IPS-NIHi7 (cell line): Measurements from ENCODE around the gene DGKB.
"Not testable (repeated sequence)": the region's sequence is repeated elsewhere in the genome, so short reads cannot be mapped to it uniquely, and the experiment has no call there.

ENCODE experiments used
- DNase-seq: peaks from one replicate; pipeline ENCODE4 v3.0.0; 2012; ENCODE audit warnings: mixed read lengths; ENCODE audit errors: extremely low spot score

The DGKB gene

GRCh38 chr7:14458846-14459245 is 443.7 kb downstream of the DGKB start:
- DNase-seq: not testable (repeated sequence)

DNA sequence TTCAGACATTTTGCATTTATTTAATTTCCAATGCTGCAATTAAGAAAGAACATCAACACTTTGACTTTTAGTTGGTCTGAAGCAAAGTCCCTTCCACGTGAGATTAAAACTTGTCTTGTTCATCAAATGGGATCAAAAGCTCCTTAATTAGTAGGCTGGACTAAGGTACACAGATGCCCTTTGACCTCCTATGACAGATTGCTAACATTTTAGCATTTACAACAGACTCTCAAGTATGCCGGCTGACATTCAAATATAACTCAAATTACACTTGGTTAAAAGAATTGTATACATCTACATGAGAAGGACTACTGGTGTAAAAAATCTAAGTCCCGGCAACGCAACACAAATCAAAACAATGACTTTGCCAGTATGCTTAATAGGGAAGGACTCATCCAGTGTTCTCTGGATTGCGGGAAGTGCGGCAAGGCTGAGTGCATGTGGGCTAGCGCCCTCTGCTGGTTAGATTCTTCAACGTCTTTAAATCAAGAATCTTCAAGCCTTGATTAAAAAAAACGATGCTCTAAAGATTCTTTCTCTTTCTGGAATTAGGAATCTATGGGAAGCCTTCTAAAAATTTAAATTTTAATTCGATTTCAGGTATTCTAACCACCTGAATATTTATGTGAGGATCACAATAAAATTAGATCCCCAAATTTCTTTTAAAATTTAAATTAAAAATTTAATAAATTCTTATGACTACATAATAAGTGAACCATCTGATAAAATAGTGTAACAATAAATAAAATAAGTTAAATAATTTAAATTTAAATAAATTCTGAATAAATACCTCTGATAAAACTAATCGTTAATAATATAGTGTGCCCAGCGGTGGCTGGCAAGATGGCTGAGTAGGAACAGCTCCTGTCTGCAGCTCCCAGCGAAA is 444.7 kb downstream of the DGKB start:
- peak; percentile 71 for DNase-seq

DNA sequence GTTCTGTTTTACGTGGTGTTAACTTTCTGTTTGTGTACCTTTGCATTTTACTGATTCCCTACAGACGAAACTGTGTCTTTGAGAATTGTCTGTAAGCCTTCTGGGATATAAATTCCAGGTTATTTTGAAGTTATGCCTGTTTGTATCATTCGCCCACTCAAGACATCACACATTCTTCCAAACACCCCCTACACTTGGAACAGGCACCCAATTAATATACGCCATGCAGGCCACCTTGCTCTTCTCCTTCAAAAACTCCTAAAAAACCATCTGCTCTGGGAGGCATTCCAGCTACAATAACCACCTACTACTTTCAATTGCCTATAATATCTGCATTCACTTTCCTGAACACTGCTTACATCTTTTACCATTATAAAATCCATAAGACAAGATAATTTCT is 453.3 kb downstream of the DGKB start:
- DNase-seq: no peak

DNA sequence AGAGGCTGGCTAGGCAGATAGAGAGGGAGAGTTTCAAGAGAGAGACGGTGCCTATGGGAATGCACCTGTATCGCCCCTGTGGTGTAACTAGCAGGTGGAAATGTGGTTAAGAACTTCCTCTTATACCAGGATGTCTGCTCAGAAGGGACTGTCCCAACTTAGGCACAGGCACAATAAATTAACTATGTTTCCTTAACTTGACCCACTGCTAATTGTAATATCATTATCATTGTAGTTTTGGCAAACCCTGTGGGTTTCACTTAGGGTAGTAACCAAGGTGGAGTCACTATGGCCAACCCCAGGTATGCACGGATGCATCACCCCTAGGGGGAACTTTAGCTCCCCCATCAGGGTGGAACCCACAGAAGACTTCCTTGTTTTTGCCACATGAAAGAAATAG is 455.7 kb downstream of the DGKB start:
- DNase-seq: no peak

GRCh38 chr7:14446219-14446618 is 456.3 kb downstream of the DGKB start:
- DNase-seq: no peak

DNA sequence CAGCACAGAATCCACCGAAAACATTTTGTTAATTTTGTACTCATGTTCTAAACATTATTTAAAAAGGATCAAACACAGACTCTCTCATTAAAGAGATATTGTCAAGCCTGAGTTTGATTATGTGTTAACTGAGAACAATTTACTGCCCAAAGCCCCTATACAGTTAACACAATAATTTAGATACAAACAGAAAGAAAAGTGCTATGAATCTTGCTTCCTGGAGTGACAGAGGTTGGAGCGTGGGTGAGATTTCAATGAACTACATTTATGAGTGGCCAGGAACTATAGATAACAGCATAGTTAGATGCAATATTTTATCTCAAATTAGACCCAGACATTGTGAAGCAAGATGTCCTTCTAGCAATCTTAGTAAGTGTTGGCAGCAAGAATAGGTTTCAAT is 464.2 kb downstream of the DGKB start:
- no peak for DNase-seq

GRCh38 chr7:14436878-14437277 is 465.7 kb downstream of the DGKB start:
- DNase-seq: no peak

DNA sequence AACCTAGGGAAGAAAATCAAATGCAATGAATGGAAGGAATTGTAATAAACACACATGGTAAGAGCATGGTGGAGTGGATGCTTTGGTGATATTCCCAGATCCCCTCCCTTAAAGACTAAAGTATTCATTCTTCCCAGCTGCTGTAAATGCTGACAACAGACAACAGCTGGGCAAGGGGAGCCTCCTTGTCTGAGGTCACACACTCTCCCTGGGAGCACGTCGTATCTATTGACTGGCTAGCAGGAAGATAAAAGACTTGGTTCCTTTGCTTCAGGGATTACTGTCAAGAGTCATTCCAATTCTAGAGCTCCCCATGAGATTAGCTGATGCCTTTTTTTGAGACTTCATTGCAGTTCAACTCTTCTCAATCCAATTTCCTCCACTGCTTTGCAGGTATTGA is 469.6 kb downstream of the DGKB start:
- peak; percentile 9 for DNase-seq

DNA sequence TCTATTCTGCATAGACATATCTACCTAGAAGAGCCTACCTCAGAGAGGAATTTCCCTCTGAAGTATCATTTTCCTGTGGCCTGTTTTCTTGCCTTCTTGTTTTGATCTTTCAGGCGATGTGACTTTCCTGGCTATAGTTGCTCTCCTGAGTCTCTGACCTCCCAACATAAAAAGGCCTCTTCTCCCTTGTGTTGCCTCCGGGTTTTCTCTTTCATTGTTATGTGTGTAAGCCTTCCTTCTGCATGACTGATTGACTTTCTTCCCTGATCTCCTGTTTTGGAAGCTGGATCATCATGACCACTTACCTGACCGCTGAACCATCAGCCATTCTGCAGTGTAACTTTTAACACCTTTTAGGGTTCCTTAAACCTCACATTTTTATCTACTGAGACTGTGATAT is 471.6 kb downstream of the DGKB start:
- DNase-seq: no peak

- no peak for DNase-seq
Observed at GRCh38 chr7:14425559-14425958, 477.0 kb downstream of the DGKB start.

- peak; percentile 9 for DNase-seq
Observed at GRCh38 chr7:14424675-14425074, 477.9 kb downstream of the DGKB start.

DNA sequence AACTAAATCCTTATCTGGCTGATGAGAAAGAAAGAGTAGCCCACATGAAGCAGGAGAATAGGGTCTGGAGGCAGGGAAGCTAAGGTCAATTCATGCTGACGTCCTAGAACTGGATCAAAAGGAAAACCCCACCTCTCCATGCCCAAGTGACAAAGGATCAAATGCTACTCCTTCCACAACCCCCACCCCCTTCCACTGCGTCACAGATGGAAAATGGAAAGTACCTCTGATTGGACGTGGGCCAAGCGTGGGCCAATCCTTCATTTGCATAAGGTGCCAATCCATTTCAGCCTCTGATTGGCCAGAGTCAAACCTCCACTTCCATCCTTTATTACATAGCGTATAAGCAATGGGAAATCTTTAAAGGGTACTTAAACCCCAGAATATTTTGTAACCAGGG is 481.8 kb downstream of the DGKB start:
- DNase-seq: no peak

- no peak for DNase-seq
Observed at GRCh38 chr7:14419531-14419930, 483.0 kb downstream of the DGKB start.

- no peak for DNase-seq
Observed at GRCh38 chr7:14418633-14419032, 483.9 kb downstream of the DGKB start.

- no peak for DNase-seq
Observed at GRCh38 chr7:14414274-14414986, 488.1 kb downstream of the DGKB start.

DNA sequence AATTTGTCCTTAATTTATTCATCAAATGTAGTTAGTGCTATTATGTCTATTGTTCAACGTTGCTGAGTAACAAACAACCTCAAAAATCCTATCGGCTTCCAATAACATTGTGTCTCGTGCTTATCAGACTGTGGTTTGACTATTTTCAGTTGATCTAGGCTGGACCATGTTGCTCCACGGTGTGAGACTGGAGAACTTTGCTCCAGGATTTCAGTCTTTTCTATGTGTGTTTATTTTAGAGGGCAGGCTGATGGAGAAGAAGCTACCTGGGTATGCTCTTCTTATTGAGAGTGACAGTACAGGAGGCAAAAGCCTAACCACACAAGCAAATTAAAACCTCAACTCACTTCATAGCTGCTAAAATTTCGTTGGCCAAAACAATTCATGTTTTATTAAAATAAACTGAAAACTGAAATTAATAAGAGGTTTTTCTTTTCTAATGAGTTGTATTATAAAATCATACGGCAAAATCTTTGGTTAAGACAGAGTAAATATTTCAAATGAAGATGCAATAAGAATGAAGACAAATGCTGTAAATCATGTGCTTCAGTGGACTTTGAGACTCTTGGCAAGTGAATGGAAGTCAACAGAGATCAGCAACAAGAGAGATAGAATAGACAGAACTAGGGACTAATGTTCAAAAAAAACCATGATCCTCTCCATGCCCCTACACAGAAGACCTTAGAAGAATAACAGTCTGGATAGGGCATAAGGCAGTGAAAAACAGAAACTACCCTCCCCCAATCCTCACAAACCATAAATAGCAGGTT is 495.1 kb downstream of the DGKB start:
- DNase-seq: no peak

DNA sequence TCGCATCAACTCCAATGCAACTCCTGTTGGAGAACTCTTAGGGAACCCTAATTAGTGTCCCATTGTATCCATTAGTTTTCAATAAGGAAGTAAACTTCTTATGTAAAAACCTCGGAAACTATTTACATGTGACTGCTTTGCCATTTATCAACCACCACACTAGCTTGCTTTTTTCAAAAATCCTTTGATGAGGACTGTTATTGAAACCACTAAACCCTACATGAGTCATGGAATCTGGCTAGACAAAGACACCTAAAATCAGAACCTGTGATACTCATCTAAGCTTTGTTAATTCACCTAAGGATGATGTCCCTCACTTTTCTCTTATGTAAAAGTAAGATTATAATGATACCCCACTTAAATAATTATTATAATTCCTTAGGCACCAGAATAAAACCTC is 499.0 kb downstream of the DGKB start:
- DNase-seq: no peak

GRCh38 chr7:14400271-14400670 is 502.3 kb downstream of the DGKB start:
- no peak for DNase-seq

DNA sequence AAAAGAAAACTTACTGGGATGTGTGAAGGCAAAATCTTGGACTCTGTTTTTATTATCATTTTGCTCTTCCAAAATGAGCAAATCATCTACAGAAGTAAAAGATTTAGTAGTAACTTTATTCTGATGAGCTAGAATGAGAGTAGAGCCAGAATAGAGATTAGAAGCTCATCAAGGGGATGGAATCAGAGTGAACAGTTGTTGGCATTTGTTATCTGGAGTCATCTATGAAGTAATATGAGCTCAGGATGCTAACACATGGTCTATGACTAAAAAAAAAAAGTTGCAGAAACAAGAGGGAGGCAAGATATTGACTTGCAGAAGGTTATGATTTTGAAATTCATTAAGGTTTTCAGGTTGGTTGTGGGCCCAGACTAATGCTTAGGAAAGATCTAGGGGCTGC is 504.0 kb downstream of the DGKB start:
- no peak for DNase-seq

GRCh38 chr7:14395860-14396259 is 506.7 kb downstream of the DGKB start:
- no peak for DNase-seq

DNA sequence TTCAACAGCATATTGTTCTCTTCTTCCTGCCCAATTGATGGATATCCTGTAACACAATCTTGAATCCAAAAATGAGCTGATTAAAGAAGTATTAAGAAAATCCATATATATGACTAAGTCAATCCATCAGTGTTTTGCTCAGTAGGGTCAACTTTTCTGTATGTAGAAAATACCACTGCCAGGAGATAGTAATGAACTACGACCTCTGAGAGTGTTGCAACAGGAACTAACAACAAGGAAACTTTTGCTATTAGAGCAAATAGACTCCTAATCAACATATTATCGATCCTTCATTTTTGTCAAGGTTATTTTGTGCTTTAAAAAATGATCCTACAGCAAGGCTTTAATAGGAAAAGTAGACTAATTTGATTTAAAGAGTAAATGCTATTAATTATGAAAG is 507.8 kb downstream of the DGKB start:
- DNase-seq: no peak

GRCh38 chr7:14389595-14389994 is 513.0 kb downstream of the DGKB start:
- no peak for DNase-seq
